Measurements from ENCODE around the gene TPRKB. TPM values are rescaled to one million over a fixed set of nuclear protein-coding genes. Genes with fewer than 3 reads are reported as not detected.

Gene TPRKB
- total and polyA plus RNA-seq, 8 donors: 10.1 to 31.0 (median 12.9) TPM

DNA sequence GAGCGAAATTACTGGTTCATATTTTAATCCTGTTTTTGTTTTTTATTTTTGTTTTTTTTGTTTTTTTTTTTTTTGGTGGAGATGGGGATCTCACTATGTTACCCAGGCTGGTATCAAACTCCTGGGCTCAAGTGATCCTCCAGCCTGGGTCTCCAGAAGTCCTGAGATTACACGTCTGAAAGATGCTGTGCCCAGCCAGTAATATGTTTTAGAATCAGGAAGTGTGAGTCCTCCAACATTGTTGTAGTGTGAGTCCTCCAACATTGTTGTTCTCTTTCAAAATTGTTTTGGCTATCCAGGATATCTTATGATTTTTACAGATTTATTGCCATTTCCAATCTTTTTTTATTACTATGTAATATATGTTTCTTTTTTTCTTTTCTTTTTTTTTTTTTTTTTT, 23.1 kb downstream of the TPRKB start:
- no peak for FAIRE-seq

DNA sequence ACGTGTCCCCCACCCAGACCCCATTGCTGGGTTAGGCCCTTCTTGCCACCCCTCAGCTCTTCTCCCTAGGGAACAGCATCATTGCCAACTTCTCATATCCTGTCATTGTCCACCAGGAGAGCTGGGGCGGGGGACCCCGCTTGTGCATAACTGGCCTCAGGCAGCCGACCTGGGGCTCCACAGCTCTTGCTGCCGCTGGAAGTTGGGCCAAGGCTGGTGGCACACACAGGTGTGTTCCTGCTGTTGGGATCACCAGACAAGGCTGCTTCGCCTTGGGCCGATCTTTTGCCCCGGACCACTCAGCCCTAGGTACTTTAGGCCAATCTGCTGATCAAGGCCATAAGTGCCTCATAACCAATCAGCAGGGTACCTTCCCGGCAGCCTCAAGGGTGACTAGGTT, 28.6 kb downstream of the TPRKB start:
- FAIRE-seq (no peak), DNase-seq (no peak), ATAC-seq (no peak)
- Histone ChIP-seq H3K4me3 (no peak overlapping the region), H3K27me3 (no peaks in the 10 kb centered on the region), H3K4me1 (no peaks in the 10 kb centered on the region), H3K27ac (no peak overlapping the region), H3K36me3 (no peaks in the 10 kb centered on the region), H3K9me3 (no peaks in the 10 kb centered on the region)
- TF ChIP-seq, protein P1, sequence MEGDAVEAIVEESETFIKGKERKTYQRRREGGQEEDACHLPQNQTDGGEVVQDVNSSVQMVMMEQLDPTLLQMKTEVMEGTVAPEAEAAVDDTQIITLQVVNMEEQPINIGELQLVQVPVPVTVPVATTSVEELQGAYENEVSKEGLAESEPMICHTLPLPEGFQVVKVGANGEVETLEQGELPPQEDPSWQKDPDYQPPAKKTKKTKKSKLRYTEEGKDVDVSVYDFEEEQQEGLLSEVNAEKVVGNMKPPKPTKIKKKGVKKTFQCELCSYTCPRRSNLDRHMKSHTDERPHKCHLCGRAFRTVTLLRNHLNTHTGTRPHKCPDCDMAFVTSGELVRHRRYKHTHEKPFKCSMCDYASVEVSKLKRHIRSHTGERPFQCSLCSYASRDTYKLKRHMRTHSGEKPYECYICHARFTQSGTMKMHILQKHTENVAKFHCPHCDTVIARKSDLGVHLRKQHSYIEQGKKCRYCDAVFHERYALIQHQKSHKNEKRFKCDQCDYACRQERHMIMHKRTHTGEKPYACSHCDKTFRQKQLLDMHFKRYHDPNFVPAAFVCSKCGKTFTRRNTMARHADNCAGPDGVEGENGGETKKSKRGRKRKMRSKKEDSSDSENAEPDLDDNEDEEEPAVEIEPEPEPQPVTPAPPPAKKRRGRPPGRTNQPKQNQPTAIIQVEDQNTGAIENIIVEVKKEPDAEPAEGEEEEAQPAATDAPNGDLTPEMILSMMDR (IDR thresholded peaks at IDR 0.05): no peak
- intact Hi-C loops (cut with DNase I): no loop called here
- 92 to 93% methylated on average over 9 of the region's 9 CpGs for WGBS, 2 donors

More for the DNA sequence above, 23.1 kb downstream of the TPRKB start:
- H3K27ac ChIP-seq: no peak overlapping the region
- no peak for DNase-seq
- no peaks in the 10 kb centered on the region for H3K27me3 ChIP-seq
- TF ChIP-seq, protein P1 (IDR thresholded peaks at IDR 0.05): no peak
- no peak overlapping the region for H3K4me3 ChIP-seq
- intact Hi-C loops (cut with DNase I): no loop called here
- no peaks in the 10 kb centered on the region for H3K4me1 ChIP-seq
- no peak for ATAC-seq
- H3K9me3 ChIP-seq: no peaks in the 10 kb centered on the region
- WGBS, 2 donors: 74 to 84% methylated on average over 2 of the region's 2 CpGs
- no peaks in the 10 kb centered on the region for H3K36me3 ChIP-seq

DNA sequence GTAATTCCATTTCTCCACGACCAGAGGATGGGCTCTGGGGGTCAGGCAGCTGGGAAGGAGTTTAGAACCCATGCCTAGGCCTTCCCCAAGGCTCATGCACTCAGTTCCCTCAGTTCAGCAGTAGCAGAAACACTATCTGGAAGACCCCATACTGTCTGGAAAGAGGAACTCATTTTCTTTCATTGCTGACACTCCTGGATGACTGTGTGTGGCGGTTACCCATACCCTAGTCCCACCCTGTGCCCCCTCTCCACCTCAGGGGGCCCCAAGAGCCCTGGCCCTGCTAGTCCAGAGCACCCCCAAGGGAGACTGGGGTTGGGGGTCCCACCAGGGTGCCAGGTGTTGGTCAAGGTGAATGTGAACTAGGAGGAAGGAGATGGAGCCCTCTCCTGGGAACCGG, 29.5 kb downstream of the TPRKB start:
- TF ChIP-seq, protein P1 (IDR thresholded peaks at IDR 0.05): no peak
- ATAC-seq: no peak
- Histone ChIP-seq H3K27ac (no peak overlapping the region), H3K27me3 (no peaks in the 10 kb centered on the region), H3K4me3 (no peak overlapping the region), H3K36me3 (no peaks in the 10 kb centered on the region), H3K9me3 (no peaks in the 10 kb centered on the region), H3K4me1 (no peaks in the 10 kb centered on the region)
- DNase-seq: no peak
- FAIRE-seq: no peak
- intact Hi-C loops (cut with DNase I): no loop called here
- 69 to 76% methylated on average over 3 of the region's 3 CpGs for WGBS, 2 donors

DNA sequence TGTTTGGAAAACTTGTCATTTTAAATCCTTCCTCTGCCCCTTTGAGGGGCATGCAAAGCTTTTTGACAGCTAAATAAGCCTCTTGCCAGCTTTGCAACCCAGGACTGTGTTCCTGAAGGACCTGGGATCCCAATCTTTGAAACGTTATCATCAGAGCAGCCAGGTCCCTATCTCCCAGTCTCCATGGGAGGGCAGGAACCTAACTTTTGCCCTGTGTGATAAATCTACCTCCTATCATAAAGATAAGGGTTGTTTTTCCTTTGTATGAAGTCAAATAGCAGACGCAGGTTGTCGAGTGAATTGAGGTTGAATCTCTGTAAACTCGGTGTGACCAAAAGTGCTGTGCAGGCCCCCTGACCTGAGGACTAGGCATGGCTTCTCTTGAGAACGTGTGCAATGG, 30.1 kb downstream of the TPRKB start:
- H3K27ac ChIP-seq: no peak overlapping the region
- intact Hi-C loops (cut with DNase I): no loop called here
- H3K4me3 ChIP-seq: no peak overlapping the region
- no peaks in the 10 kb centered on the region for H3K4me1 ChIP-seq
- TF ChIP-seq, protein P1 (IDR thresholded peaks at IDR 0.05): no peak
- no peaks in the 10 kb centered on the region for H3K36me3 ChIP-seq
- FAIRE-seq (no peak), DNase-seq (no peak), ATAC-seq (no peak)
- 46 to 53% methylated on average over 5 of the region's 5 CpGs for WGBS, 2 donors
- no peaks in the 10 kb centered on the region for H3K9me3 ChIP-seq
- H3K27me3 ChIP-seq: no peaks in the 10 kb centered on the region

DNA sequence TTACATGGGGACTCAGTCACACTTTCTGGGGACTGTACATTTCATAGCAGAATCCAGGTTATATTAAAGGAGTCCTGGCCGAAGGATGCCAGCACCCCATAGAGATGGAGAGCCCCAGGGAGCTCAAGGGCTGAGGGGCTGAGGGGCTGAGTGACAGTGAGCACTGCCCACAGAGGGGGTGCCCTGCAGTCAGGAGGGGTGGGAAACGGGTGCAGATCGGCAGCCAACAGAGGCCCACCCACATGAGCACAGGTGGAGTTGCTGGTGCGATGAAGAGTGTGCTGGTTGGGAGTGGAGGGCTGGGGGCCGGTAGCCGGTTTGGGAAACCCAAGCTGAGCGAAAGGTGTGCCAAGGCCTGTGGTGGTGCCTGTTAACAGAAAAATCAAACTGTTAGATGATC, 32.1 kb downstream of the TPRKB start:
- no peaks in the 10 kb centered on the region for H3K36me3 ChIP-seq
- H3K27me3 ChIP-seq: no peaks in the 10 kb centered on the region
- ATAC-seq (no peak), DNase-seq (no peak), FAIRE-seq (no peak)
- H3K27ac ChIP-seq: no peak overlapping the region
- 88 to 94% methylated on average over 7 of the region's 7 CpGs for WGBS, 2 donors
- TF ChIP-seq, protein P1 (IDR thresholded peaks at IDR 0.05): no peak
- H3K4me3 ChIP-seq: no peak overlapping the region
- no peaks in the 10 kb centered on the region for H3K9me3 ChIP-seq
- H3K4me1 ChIP-seq: peaks cover 0 to 4% (median 0%) of the 10 kb centered on the region in 3 donors
- intact Hi-C loops (cut with DNase I): no loop called here

All from pancreas (tissue), 10 donors.